Colonic mucosa (tissue), 4 donors: ENCODE results near the gene ASPHD1. TPM values are rescaled to one million over a fixed set of nuclear protein-coding genes. Genes with fewer than 3 reads are reported as not detected.

Experiments used
- DNase-seq: peaks from one replicate; pipeline ENCODE4 v3.0.0-alpha.2; 2020
- H3K27ac ChIP-seq: fragments of 200-600 bp; one replicate; pipeline ENCODE4 v1.8.0; 2021
- H3K27me3 ChIP-seq: fragments of 200-600 bp; one replicate; pipeline ENCODE4 v1.8.0; 2021
- H3K36me3 ChIP-seq: fragments of 200-600 bp; one replicate; pipeline ENCODE4 v1.8.0; 2021
- H3K4me1 ChIP-seq: fragments of 200-600 bp; one replicate; pipeline ENCODE4 v1.8.0; 2021; ENCODE audit warnings: mild to moderate bottlenecking
- H3K4me3 ChIP-seq: fragments of 200-600 bp; one replicate; pipeline ENCODE4 v1.8.0; 2021
- H3K9ac ChIP-seq, 2 donors: one replicate each; pipeline ENCODE4 v1.7.0; 2013; ENCODE audit warnings: control low read depth in 2 of 2, low read depth in 2 of 2, low read length in 2 of 2
- H3K9me3 ChIP-seq: fragments of 200-600 bp; one replicate; pipeline ENCODE4 v1.8.0; 2021
- intact Hi-C: fragments of 100-400 bp; cut with DNase I; formaldehyde crosslinking; loops from one replicate; pipeline ENCODE4 v1.14.1; 2022
- total RNA-seq, 2 donors: library from RNA; stranded (reverse); fragmentation: NEBNext Ultra II Directional in 1 of 2; extraction: Animal tissue kit (Norgen Biotek cat#: 25700) in 1 of 2; gene quantifications; one replicate each; pipeline ENCODE4 v1.2.1, GENCODE V29; 2021
- TF ChIP-seq, protein P1 (sequence below): fragments of 200-600 bp; IDR thresholded peaks from one replicate; pipeline ENCODE4 v1.8.0; 2022; ENCODE audit warnings: antibody characterized with exemption, mild to moderate bottlenecking
- donor health status: healthy.
- donor health status: DM: no; HTN: no; CAD: no.
- donor health status: DM: no; HTN: no; CAD: no.

The ASPHD1 gene
- total RNA-seq, 2 donors from 2014 or later: 1.5 to 3.9 TPM

DNA sequence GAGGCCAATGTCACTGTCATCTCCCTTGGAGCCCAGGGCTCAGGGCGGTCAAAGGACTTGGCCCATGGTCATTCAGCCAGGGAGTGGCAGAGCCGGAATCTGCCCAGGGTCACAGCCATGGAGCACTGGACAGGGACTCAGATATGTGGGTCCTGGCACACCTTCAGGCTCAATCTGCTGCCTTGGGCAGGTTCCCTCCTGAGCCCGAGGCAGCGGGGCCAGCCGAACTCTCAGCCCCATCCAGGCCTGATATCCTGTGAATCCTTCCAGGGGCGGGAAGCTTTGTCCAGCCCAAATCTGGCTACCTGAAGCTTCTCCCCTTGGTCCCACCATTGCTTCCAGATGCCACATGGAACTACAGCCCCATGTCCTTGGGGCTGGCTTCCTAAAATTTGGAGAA is 25.1 kb upstream of the ASPHD1 start:
- Histone ChIP-seq H3K9me3 (no peaks in the 10 kb centered on the region), H3K27ac (no peak overlapping the region), H3K27me3 (peaks cover 7% of the 10 kb centered on the region), H3K9ac (no peak overlapping the region), H3K4me3 (no peak overlapping the region), H3K36me3 (no peaks in the 10 kb centered on the region), H3K4me1 (no peaks in the 10 kb centered on the region)
- intact Hi-C loops: no loop called here
- no peak for DNase-seq
- TF ChIP-seq, protein P1, sequence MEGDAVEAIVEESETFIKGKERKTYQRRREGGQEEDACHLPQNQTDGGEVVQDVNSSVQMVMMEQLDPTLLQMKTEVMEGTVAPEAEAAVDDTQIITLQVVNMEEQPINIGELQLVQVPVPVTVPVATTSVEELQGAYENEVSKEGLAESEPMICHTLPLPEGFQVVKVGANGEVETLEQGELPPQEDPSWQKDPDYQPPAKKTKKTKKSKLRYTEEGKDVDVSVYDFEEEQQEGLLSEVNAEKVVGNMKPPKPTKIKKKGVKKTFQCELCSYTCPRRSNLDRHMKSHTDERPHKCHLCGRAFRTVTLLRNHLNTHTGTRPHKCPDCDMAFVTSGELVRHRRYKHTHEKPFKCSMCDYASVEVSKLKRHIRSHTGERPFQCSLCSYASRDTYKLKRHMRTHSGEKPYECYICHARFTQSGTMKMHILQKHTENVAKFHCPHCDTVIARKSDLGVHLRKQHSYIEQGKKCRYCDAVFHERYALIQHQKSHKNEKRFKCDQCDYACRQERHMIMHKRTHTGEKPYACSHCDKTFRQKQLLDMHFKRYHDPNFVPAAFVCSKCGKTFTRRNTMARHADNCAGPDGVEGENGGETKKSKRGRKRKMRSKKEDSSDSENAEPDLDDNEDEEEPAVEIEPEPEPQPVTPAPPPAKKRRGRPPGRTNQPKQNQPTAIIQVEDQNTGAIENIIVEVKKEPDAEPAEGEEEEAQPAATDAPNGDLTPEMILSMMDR: no peak

DNA sequence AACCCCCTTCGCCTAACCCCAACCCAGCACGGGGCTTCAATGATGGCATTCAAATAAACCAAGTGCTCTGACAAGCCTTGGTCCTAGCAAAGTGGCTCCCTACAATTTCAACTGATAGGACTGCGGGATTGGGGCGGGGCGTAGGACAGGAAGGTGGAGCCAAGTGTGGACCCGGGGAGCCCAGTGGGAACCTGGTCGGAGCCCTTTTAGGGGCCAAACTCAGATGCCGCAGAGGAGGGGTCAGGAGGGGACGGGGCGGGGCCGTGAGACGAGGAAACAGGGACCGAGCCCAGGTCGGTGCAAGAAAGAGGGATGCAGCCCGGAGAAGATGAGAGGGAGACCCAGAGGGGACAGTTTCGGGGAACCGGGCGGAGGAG is 24.1 kb upstream of the ASPHD1 start:
- DNase-seq: no peak
- TF ChIP-seq, protein P1: no peak
- H3K4me3 ChIP-seq: peak overlapping the region; percentile 15
- no peak overlapping the region for H3K9ac ChIP-seq
- peaks cover 7% of the 10 kb centered on the region for H3K27me3 ChIP-seq
- H3K9me3 ChIP-seq: no peaks in the 10 kb centered on the region
- no peak overlapping the region for H3K27ac ChIP-seq
- no peaks in the 10 kb centered on the region for H3K36me3 ChIP-seq
- H3K4me1 ChIP-seq: no peaks in the 10 kb centered on the region
- intact Hi-C loops: no loop called here

DNA sequence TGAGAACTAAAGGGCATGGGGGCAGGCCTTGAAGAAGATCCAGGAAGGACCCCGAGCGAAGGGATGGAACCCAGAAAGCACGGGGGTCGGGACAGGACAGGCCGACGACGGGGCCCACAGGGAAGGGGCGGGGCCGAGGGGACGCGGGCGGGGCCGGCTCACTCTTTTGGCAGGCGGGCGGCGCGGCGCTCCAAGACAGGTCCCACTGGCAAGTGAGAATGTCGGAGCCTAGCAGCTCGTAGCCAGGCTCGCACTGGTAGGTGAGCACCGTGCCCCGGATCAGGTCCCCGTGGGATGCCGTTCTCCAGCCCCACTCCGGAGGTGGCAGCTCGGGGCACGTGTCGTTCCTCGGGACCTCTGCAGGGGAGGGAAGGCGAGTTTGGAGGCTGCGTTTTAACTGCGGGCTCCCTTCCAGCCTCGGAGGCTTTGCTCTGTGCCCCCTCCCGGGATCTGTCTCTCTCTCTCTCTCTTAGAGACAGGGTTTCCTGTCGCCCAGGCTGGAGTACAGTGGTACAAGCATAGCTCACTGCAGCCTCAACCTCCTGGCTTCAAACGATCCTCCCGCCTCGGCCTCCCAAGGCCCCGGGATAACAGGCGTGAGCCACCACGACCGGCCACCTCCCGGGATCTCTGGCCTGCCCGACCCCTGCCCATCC is 23.6 kb upstream of the ASPHD1 start:
- no peaks in the 10 kb centered on the region for H3K9me3 ChIP-seq
- TF ChIP-seq, protein P1: no peak
- intact Hi-C loops: no loop called here
- peaks cover 7% of the 10 kb centered on the region for H3K27me3 ChIP-seq
- no peak overlapping the region for H3K27ac ChIP-seq
- DNase-seq: no peak
- peak overlapping the region; percentile 15 for H3K4me3 ChIP-seq
- no peak overlapping the region for H3K9ac ChIP-seq
- H3K36me3 ChIP-seq: no peaks in the 10 kb centered on the region
- H3K4me1 ChIP-seq: no peaks in the 10 kb centered on the region

DNA sequence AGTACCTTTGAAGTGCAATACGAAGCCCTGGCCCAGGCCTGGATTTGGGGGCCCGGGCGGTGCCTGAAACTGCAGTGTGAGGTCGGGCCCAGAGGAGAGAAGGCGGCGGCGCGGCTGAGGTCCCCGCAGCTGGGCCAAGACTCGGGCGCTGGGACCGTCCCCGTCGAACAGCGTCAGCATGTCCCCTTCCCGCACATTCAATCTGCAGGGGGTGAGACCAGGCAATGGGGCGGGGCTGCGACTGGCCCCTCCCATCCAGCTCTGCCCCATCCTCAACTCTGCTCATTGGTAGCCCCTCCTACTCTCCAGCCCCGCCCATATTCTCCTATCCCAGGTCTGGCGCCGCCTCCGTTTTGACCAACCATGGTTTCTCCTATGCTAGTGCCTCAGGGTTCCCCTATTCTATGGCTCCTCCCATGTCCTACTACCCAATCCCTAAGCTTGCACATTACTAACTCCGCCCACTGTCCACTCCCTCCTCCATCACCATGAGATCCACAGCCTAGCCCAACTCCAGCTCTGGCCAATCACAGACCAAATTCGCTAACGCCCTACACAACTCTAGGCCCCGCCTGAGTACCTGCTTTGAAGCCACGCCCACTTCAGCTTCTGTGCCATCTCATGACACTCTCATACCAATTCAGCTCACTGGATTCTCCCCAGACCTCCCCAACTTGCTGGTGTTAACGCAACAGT is 22.9 kb upstream of the ASPHD1 start:
- H3K36me3 ChIP-seq: no peaks in the 10 kb centered on the region
- H3K27me3 ChIP-seq: peaks cover 7% of the 10 kb centered on the region
- H3K9ac ChIP-seq: no peak overlapping the region
- H3K4me1 ChIP-seq: no peaks in the 10 kb centered on the region
- intact Hi-C loops: no loop called here
- TF ChIP-seq, protein P1: no peak
- no peak overlapping the region for H3K4me3 ChIP-seq
- DNase-seq: peak; percentile 33
- no peaks in the 10 kb centered on the region for H3K9me3 ChIP-seq
- no peak overlapping the region for H3K27ac ChIP-seq

DNA sequence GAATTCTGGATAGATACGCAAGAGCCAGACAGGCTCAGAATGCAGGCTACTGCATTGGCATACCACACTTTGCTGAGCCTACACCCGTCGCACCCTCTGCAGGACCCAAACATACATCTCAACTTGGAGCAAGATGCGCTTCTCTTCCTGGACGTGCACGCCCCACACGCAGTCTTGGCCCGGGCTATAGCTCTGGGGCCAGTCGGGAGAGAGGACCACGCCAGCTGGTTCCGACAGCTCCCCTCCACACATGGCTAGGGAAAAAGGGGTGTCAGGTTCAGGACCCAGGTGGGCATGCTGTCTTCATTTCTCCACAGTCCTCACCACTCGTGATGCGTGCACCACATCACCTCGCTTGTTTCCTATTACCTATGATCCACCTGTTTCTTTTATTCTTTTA is 22.1 kb upstream of the ASPHD1 start:
- TF ChIP-seq, protein P1: no peak
- DNase-seq: no peak
- no peaks in the 10 kb centered on the region for H3K36me3 ChIP-seq
- intact Hi-C loops: no loop called here
- H3K4me1 ChIP-seq: no peaks in the 10 kb centered on the region
- no peak overlapping the region for H3K4me3 ChIP-seq
- peaks cover 7% of the 10 kb centered on the region for H3K27me3 ChIP-seq
- no peak overlapping the region for H3K27ac ChIP-seq
- no peak overlapping the region for H3K9ac ChIP-seq
- no peaks in the 10 kb centered on the region for H3K9me3 ChIP-seq
